MM.1S (cell line): Measurements from ENCODE around the gene ADAMTS9.

Experiments
- CTCF ChIP-seq: fragments of 300-600 bp; sonication (generic); IDR thresholded peaks from 2 replicates; pipeline ENCODE4 v1.5.1; 2016; ENCODE audit warnings: antibody characterized with exemption, low read length, mixed read lengths
- EZH2 ChIP-seq: fragments of 300-600 bp; sonication (generic); optimal IDR thresholded peaks from 2 replicates; pipeline ENCODE3; 2017; ENCODE audit warnings: low read depth, mild to moderate bottlenecking, antibody characterized with exemption, low read length, mixed read lengths
- EZH2phosphoT487 ChIP-seq: fragments of 300-600 bp; sonication (generic); IDR thresholded peaks from 2 replicates; pipeline ENCODE4 v1.6.1; 2018; ENCODE audit warnings: antibody characterized with exemption, low read length

GRCh38 chr3:64501298-64501906, 186.4 kb downstream of the ADAMTS9 start:
- TF ChIP-seq CTCF (no peak), EZH2 (no peak), EZH2phosphoT487 (no peak)
